ENCODE results near the gene MEGF11.

DNA sequence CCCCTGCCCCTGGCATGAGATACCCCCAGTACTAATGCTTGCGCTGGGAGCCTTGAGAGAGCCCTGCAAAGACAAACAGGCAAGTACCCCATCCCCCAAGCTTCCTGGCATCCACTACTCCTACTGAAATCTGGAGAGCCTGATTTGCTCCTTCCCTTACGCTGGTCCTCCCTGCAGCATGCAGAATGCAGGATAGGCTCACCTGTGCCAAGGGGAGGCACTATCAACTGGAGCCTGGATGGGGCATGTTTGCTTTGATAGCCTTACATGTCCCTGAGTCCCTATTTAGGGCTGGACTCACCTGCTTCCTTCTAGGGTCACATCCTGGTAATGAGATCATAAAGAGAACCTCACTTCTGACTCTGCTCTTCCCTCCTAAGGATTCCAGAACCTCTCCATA lies 341.3 kb downstream of the MEGF11 start:
- TF ChIP-seq EZH2phosphoT487 (IDR thresholded peaks at IDR 0.05; ENCODE audit: borderline replicate concordance, low read depth, low read length): no peak
- TF ChIP-seq, protein P1, sequence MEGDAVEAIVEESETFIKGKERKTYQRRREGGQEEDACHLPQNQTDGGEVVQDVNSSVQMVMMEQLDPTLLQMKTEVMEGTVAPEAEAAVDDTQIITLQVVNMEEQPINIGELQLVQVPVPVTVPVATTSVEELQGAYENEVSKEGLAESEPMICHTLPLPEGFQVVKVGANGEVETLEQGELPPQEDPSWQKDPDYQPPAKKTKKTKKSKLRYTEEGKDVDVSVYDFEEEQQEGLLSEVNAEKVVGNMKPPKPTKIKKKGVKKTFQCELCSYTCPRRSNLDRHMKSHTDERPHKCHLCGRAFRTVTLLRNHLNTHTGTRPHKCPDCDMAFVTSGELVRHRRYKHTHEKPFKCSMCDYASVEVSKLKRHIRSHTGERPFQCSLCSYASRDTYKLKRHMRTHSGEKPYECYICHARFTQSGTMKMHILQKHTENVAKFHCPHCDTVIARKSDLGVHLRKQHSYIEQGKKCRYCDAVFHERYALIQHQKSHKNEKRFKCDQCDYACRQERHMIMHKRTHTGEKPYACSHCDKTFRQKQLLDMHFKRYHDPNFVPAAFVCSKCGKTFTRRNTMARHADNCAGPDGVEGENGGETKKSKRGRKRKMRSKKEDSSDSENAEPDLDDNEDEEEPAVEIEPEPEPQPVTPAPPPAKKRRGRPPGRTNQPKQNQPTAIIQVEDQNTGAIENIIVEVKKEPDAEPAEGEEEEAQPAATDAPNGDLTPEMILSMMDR (conservative IDR thresholded peaks at IDR 0.05; ENCODE audit: low read length): no peak
